Transverse colon (tissue), 4 donors: ENCODE results near the gene SYCP3.

Experiments
- CTCF ChIP-seq, 5 experiments: fragments of 200-600 bp in 3 of 5; fragments of 450-650 bp in 2 of 5; sonication (generic) in 3 of 5; IDR thresholded peaks; 1 replicate in 2 of 5; 2 replicates in 3 of 5; pipeline ENCODE4 v1.5.1; 2016 to 2017; ENCODE audit warnings: antibody characterized with exemption in 5 of 5, inconsistent platforms in 3 of 5, mild to moderate bottlenecking in 2 of 5, moderate library complexity in 1 of 5
- EP300 ChIP-seq: sonication (generic); formaldehyde crosslinking; IDR thresholded peaks from one replicate; pipeline ENCODE4 v1.6.1; 2017; ENCODE audit warnings: antibody characterized with exemption, low read depth
- POLR2A ChIP-seq: fragments of 450-650 bp; IDR thresholded peaks from one replicate; pipeline ENCODE4 v1.6.1; 2016; ENCODE audit warnings: antibody characterized with exemption, mild to moderate bottlenecking, moderate library complexity
- POLR2AphosphoS5 ChIP-seq, 3 donors: sonication (generic); formaldehyde crosslinking; IDR thresholded peaks; one replicate each; pipeline ENCODE4 v1.6.1; 2016; ENCODE audit warnings: antibody characterized with exemption in 3 of 3

DNA sequence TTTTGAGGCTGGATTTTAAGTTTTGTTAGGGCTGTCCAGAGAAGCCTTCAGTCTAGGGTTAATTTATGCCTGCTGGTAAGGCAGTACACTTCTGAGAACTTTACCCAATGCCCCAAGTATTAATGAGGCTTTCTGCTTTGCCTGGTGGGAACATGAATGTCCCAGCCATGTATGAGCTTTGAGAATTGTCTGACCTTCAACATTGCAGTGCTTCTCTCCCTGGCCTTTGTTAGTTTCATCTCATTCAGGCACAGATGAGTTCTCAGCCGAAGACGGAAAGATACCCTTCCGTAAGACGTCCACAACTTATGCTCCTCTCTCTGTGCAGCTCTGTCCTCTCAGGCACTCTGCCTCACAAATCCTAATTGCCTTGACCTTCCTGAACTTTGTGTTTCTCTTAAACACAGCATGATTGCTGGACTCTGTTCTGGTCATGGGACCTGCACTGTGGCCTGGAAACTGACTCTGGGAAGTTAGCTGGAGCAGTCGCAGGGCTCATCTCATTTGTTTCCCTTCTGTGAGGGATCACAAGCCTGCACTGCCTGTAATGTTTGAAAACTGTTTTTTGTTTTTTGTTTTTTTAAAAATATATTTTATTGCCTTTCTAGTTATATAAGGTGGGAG lies 26.1 kb downstream of the SYCP3 start:
- TF ChIP-seq CTCF (IDR thresholded peaks at IDR 0.05) (no peak), POLR2A (no peak), POLR2AphosphoS5 (IDR thresholded peaks at IDR 0.05) (peak in 2 of 3 donors; percentile 27 to 36), EP300 (no peak)
